Gastrocnemius medialis (tissue), 4 donors: Measurements from ENCODE around the gene MTHFD2.

Experiments
- CTCF ChIP-seq, 5 experiments: fragments of 450-650 bp in 3 of 5; fragments of 200-600 bp in 2 of 5; sonication (generic) in 2 of 5; IDR thresholded peaks in 4 of 5; conservative IDR thresholded peaks in 1 of 5; 1 replicate in 4 of 5; 2 replicates in 1 of 5; pipeline ENCODE4 v1.5.1; 2016 to 2019; ENCODE audit warnings: antibody characterized with exemption in 5 of 5, mild to moderate bottlenecking in 3 of 5, moderate library complexity in 3 of 5
- POLR2A ChIP-seq, 2 donors: fragments of 450-650 bp; IDR thresholded peaks; one replicate each; pipeline ENCODE4 v1.6.1; 2017; ENCODE audit warnings: antibody characterized with exemption in 2 of 2, mild to moderate bottlenecking in 2 of 2, moderate library complexity in 2 of 2

- TF ChIP-seq CTCF (IDR thresholded peaks at IDR 0.05 in 4 of 5, conservative IDR thresholded peaks at IDR 0.05 in 1 of 5): no peak
- TF ChIP-seq POLR2A (IDR thresholded peaks at IDR 0.05): no peak
These were observed 21.6 kb downstream of the MTHFD2 start for GRCh38 chr2:74219846-74220486.
